ENCODE results near the gene NFX1.

NFX1 gene

DNA sequence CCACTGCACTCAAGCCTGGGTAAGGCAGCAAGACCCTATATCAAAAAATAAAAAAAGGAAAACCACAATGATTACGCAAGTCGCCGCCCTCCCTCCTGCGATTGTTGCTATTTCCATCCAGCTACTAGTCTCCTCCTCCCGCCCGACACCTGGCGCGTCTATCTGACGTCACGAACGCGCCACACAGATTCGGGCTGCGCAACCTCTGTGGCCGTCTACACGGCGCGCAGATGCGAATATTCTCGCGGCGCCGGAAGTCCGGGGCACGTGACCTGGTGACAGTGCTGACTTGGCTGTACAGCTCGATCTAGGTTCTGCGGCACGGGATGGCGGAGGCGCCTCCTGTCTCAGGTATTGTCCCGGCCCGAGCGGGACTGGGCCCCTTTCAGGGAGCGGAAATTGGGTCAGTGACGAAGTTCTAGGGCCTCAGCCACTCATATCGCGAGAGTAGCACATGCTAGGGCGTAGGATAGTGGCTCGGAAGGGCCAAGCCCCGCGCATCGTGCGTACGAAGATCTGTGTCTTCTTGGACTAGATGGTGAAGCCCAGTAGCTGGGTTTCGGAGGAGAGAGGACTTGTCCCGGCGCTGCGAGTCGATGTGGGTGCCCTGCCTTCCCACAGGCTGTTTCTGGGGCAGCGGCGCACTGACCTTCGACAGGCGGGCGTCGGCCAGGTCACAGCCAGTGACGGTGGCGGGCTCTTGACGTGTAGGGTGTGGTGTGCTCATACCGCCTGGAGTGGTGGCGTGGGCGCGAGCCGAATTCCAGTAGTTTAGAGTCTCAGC, at the start of gene NFX1:
Gene NFX1 (plus strand): TSS at position 270 of the 784 bp plus-strand sequence. CDS start 57 bp downstream, at position 327.
- peak; percentile 98 for DNase-seq (ENCODE audit: low spot score)

DNA sequence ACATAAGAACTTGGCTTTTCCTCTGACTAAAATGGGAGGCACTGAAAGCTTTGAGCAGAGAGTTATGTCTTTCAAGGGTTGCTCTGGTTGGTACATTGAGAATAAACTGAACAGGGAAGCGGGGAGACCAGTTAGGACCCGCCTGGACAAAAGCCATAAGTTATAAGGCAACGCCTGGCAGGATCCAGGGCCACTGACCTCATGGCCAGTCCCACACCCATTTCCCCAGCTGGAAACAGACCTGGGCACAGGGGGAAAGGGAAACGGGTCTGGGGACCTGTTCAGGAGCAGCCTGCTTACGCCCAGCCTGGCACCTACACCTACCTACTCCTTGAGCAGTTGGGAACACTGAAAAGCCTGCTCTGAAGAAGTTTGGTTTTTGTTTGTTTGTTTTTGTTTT, 49.0 kb upstream of the NFX1 start:
- DNase-seq (ENCODE audit: low spot score) = no peak

DNA sequence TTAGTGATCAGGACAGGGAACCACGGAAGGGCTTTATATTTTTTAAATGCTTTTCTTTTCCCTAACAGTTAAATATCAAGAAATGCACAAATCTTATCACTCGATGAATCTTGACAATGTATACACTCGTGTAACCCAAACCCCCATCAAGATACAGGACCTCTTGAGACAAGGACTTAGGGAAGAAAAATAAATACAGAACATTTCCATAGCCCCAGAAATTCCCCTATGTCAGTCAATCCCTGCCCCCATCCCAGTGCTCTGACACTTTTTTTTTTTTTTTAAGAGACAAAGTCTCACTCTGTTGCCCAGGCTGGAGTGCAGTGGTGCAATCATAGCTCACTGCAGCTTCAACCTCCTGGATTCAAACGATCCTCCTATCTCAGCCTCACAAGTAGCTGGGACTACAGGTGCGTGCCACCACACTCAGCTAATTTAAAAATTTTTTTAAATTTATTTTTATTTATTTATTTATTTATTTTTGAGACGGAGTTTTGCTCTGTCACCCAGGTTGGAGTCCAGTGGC, 47.6 kb upstream of the NFX1 start:
- DNase-seq (ENCODE audit: low spot score) = no peak

DNA sequence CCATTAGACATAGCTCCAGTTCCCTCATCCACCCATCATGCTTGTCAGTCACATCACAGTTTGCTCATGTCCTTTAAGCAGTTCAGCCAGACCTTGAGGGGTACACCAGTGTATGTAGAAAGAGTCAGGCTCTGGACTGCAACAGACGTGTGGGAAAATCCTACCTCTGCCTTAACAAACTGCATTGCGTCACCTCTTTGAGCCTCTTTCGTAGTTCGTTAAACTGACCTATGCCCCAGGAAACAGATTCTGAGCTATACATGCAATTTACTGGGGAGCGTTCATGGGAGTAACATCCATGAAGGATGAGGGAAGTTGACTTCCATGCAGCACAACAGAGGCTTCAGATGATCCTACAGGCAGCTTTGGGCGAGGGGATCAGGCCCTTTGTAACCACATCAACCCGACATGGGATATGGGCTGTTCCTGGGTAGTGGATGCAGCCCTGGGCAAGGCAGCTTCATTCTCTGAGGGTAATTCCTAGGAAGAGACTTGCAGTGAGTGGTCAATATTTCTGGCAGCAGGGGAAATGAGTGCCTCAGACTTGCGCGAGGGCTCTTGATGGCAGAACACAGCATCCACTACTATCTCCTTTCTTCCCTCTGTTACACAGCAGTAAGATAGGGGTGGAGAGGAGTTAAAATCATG, 46.1 kb upstream of the NFX1 start:
- no peak for DNase-seq (ENCODE audit: low spot score)

DNA sequence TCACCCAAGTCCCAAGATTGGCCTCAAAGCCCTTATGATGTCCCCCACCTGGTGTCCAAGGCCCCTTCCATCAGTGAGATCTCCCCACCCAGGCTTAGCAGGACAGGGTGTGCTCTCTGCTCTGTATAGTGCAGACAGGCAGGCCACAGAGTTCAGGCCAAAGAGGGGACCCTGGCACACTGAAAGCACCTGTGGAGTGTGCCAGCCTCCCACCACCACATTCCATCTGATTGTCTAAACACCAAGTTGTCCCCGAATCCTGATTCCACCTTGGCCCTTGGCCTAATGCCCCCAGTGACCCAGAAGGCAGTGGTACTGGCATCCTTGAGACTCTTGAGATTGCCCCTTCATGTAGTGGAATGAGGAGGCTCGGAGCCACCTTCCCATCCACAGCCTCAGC, 45.0 kb upstream of the NFX1 start:
- DNase-seq (ENCODE audit: low spot score) = no peak

DNA sequence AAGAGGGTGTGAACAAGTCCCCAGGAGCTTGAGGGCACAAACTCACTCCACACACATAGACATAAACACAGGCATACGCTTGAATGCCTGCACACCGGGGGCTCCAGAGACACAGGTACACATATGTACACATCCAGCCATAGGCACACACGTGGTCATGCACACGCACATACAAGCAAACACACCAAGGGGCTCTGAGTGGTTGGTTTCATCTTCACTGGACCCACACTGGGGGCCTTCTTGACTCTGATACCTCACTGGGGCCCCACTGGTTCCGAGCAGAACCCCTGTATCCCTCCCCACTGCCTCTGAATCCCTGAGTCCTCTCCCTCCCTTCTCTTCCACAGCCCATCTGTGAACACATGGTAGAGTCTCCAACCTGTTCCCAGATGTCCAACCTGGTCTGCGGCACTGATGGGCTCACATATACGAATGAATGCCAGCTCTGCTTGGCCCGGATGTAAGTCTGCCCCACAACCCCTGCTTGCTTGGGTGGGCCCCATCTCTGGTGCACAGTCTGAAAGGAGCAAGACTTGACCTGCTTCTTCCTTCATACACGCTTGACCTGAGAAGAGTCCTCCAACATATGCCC, 44.0 kb upstream of the NFX1 start:
- no peak for DNase-seq (ENCODE audit: low spot score)

DNA sequence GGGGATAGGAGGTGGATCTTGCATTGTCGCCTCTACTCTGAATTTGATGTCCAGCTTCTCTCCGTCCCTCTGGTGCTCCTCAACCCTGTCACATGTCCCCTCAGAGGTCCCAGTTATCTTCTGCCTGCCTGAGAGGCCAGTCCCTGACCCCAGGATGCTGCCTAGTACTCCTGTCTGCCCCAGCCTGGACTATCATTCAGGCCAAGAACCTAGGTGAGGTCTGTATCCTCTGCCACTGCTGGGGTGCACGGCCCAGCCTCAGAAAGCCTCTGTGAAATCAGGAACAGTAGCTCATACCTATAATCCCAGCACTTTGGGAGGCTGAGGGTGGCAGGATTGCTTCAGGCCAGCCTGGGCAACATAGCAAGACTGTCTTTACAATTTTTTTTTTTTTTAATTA, 41.7 kb upstream of the NFX1 start:
- no peak for DNase-seq (ENCODE audit: low spot score)

DNA sequence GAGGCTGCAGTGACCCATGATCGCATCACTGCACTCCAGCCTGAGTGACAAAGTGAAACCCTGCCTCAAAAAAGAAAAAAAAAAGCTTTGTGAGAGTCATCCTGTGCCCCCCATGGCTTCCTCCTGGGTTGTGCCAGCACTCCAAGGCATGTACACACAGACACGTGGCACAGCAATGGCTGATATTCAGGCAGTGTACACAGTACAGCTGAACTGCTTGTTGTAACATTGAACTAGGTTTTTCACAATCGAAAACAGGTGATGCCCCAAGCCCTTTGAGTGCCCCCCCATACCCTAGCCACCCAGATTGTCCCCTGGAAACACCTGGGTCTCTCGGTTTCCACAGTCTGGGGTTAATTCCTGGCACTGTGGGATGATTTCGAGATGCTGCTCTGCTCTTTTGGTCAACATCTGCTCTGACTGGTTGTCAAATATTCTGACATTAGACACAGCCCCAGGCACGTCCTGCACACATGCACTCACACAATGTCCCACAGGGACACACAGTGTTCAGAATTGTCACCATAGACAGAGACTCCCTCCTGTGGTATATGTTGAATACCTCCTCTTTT, 41.1 kb upstream of the NFX1 start:
- no peak for DNase-seq (ENCODE audit: low spot score)

DNA sequence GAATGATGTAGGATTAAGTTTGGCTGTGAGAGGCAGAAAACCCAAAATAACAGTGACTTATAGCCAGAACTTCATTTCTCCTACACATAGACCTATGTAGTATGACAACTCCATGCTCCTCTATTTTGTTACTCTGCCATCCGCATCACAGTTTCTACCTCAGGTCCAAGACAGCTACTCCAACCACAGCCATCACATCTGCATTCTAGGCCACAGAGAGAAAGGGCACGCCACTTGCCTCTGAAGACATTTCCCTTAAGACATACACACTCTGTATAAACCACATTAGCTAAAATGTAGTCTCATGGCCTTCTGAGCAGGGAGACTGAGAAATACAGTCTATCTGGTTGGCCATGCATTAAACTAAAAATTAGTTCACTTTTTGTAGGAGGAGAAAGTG, 40.3 kb upstream of the NFX1 start:
- DNase-seq (ENCODE audit: low spot score) = no peak

DNA sequence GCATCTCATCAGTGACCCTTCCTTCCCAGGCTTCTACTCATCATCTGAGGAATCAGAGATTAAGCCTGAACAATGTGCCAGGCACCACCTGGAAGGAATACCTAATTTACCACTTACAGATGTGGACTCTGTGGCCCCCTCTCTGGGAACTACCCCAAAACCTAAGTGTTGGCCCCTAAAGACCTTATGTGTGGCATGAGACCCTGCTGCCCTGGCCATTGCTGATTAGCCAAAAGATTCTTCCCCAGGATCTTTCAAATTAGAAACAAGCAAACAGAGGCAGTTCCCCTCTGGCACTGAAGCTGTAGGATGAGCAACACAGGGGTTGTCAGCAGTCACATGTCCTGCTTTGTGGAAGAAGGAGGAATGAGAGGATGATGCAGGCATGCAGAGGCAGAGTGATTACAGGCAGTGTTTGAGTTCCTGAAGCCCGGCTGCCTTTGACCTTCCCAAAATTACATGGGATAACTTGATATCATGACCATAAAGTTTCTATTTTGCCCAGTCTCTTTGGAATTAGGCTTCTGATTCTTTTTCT, 39.8 kb upstream of the NFX1 start:
- DNase-seq (ENCODE audit: low spot score) = no peak

DNA sequence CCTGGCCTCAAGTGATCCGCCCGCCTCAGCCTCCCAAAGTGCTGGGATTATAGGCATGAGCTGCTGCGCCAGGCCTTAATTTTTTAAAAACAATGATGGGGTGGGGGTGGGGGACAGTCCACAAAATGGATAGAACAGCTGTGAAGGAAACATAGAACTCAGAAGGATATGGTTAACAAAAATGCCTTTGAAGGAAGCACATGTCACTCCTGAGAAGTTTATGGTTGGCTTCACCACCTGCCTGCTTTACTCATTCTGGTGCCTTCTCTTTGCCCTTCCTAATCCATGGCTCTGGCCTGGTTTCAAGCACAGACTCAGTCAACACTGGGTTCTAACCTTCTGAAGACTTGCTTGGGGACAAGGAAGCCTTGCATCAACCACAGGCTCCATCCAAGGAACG, 36.1 kb upstream of the NFX1 start:
- no peak for DNase-seq (ENCODE audit: low spot score)

DNA sequence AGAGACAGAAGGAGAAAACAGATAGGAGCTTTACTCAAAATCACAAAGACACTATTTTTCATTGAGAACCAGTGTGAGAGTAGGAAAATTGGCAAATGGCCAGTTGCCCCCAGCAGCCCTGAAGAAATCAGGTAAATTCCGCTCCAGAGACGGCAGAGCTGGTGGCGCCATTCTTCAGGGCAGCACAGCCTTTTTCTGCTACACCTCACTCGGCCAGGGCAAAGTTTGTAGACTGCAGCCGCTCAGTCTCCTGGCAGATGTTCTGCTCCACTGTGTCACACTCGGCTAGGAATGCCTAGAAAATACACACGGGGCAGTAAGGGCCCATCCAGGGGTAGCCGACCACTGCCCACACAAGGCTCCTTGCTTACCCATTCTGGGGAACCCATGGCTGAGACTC, 35.3 kb upstream of the NFX1 start:
- no peak for DNase-seq (ENCODE audit: low spot score)

DNA sequence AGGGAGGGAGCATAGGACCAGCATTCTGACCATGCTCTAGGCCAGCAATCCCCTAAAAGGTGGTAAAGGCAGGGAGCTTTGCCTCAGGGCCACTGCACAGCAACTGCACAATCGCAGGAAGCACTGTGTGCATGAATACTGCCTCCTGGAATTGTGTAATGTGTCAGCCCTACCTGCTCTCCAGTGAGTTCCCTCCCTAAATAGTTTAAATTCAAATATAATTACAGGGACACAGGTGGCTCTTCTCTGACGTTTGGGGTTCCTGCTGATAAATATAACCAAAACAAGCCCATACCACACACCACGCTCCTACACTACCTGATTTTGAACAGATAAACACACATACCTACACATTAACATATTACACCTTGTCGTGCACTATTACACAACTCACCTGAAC, 34.8 kb upstream of the NFX1 start:
- DNase-seq (ENCODE audit: low spot score) = no peak

DNA sequence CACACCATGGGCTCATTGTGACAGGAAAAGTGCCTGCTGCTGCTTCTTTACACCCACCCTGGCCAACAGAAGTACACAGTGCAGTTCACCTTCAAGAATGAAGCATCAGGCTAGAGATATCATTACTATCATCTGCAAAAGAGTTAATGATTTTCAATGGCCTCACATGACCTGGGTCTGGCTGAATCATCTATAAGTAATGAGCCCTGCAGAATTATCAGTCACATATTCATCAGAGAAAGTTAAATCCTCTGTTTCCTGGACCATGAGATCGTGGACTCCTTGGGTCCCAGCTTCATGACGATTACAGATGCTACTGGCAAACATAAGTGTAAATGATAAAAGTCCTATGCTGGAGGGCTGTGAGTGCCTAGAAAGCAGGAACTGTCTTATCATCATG, 34.1 kb upstream of the NFX1 start:
- no peak for DNase-seq (ENCODE audit: low spot score)

DNA sequence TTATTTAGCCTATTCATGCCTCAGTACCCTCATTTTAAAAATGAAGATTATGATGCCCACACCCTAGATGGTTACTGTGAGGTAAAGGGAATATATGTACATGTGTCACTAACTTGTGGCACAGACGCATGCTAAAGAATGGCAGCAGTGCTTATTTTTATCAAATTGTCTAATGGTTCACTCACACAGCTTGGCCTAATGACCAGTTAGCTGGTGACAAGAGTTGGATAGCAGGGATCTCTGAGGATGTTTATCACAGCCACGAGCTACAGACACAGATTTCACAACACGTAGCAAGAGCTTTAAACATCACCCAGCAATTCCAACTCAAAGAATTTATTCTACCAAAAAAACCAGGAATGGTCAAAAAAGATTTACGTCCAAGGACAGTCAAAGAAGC, 33.0 kb upstream of the NFX1 start:
- no peak for DNase-seq (ENCODE audit: low spot score)

DNA sequence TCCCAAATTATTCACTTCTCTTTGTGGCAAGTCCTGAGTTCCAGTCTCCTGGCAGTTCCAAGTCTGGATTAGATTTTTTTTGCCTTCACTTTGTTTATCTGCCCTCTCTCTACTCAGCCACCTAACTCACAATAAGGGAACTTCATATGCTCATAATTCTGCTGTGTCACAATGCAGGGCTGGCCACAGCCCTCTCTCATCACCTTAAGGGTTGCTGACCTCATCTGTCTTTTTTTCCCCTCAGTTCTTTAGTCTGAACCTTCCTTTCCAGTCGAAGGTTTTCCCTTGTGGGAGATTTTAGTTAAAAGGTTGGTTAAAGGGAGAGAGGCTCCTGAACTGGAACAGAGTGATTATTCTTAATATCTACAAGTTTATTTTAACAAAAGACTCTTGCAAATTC, 29.9 kb upstream of the NFX1 start:
- DNase-seq (ENCODE audit: low spot score) = no peak

DNA sequence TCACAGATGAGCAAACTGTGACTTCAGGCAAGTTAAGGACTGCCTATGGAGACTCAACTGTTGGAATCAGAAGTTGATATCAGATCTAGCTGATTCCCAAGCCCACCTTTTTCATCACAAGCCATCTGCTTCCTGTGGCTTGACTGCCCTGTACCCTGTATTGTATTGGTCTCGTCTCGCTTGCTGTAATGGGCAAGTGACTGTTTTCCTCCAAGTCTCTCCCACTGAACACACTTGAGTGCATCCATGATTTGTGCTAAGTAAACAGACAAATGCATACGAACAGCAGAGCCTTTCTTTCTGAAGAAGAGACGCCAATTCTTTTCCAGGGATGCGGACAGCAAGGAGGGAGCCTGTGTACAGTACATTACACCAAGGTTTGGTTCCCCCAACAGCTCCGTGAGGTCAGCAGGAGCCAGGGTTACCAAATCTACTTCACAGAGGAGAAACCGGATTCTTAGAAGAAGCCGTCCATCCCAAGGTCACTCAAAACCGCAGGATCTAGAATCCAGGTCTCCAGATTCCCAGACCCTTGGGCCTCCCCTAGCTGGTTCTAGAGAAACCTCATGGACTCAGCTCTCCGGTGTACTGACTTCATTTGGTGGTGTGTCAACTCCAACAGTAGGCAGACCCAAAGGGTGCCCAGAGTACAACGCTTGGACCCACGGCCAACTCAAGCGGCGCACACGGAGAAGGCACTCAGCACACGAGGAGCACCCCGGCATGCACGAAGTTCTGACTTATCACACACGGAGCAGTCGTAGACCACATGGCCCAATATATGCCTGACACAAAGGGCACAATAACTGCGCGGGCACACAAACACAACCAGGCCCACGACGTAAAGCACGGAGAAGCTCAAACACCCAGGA, 26.9 kb upstream of the NFX1 start:
- DNase-seq (ENCODE audit: low spot score) = peak; percentile 3

DNA sequence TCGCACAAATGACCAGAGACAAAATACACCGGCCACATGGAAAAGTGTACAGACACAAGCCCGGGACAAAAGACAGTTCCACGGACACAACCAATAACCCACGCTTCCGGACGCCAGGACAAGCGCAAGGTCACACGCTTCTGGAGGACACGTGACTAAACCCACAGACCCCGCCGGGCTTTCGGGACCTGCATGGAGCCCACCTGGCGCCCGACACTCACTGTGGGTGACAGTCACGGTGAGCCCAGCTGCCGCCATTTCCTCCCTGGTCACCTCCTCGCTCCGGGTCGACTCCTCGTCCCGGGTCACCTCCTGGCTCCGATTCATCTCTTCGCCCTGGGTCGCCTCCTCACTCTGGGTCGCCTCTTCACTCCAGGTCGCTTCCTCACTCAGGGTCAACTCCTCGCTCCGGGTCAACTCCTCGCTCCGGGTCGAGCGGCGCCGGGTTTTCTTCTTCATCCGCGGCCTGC, 26.3 kb upstream of the NFX1 start:
- DNase-seq (ENCODE audit: low spot score) = peak; percentile 17

DNA sequence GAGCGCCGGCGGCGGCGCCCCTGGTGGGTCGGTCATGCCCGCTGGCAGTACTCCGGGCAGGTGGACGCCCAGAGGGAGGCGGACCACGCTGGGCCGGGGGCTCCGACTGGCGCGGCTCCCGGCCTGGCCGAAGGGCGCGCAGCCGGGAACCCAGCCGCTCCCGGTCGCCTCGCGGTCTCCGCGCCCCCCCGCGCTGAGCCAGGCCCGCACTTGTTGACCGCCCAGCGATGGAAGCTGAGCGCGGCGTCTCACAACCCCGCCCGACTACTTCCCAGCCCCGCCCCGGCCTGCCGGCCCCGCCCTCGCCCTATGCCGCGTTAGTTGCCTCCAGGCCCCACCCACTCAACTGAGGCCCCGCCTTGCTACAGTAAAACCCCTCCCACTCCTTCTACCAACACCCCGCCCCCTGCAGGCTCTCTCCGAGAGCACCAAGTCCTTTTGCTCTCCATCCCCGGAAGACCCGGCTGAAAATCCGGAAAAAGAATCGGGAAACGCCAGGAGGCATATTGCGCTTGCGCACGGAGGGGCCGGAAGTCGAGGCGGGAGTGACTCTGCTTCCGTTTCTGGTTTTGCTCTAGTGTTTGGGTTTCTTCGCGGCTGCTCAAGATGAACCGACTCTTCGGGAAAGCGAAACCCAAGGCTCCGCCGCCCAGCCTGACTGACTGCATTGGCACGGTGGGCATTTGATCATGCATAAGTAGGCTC, 25.7 kb upstream of the NFX1 start, which contains the start of the genes BAG1 and CHMP5:
Gene BAG1 (minus strand): TSS at position 236 of the 705 bp plus-strand sequence.
Gene CHMP5 (plus strand): TSS at position 577 of the 705 bp plus-strand sequence. CDS start 30 bp downstream, at position 607.
- peak; percentile 100 for DNase-seq (ENCODE audit: low spot score)

DNA sequence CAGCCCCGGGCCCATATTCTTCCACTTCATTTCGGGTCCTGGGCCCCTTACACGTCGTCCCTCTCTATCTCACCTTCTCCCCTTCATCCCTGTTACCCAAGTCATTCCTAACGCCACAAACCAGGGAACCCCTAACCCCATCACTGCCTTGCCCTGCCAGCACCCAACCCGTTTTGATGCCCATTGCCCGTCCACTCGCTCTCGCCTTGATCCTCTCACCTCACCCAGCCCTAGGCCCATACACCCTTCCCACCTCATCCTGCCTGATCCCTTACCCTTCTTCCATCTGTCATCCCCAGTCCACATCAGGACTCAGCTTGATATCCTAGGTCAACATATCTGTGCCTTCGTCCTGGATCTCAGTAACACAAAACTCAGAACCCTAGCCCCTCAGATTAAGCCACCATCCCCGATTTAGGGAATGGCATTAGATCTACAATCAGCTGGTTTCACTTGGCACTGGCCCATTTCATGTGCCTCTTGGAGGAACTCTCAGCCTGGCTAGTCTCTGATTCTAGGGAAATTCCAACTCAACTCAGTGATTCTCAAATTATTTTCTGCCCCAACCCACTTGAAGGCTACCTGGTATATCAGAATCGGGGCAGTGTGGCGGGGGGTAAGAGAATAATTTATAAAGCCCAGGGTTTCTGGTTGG, 25.0 kb upstream of the NFX1 start:
- no peak for DNase-seq (ENCODE audit: low spot score)

Measured in CD4-positive, alpha-beta T cell treated with Interleukin-15 for 4 hours (primary cell).